Mesothelial cell of epicardium (in vitro differentiated cells): ENCODE measurements around the gene DTWD2. TPM values are rescaled to one million over a fixed set of nuclear protein-coding genes. Genes with fewer than 3 reads are reported as not detected.

Experiments
- DNase-seq, 2 experiments: peaks; one replicate each; pipeline ENCODE4 v3.0.0; 2021; ENCODE audit warnings: low spot score in 2 of 2; ENCODE audit not compliant: unreplicated experiment in 2 of 2
- H3K27ac Mint-ChIP-seq: 2 replicates; pipeline ENCODE4 v1.8.0; 2021; ENCODE audit warnings: mixed read lengths
- H3K27me3 Mint-ChIP-seq: 2 replicates; pipeline ENCODE4 v1.8.0; 2021; ENCODE audit warnings: low read depth, mixed read lengths
- H3K36me3 Mint-ChIP-seq: 2 replicates; pipeline ENCODE4 v1.8.0; 2021; ENCODE audit warnings: mixed read lengths
- H3K4me1 Mint-ChIP-seq: 2 replicates; pipeline ENCODE4 v1.8.0; 2021; ENCODE audit warnings: mixed read lengths
- H3K4me3 Mint-ChIP-seq: 2 replicates; pipeline ENCODE4 v1.8.0; 2021; ENCODE audit warnings: mild to moderate bottlenecking, moderate library complexity, mixed read lengths
- H3K9me3 Mint-ChIP-seq: 2 replicates; pipeline ENCODE4 v1.8.0; 2021; ENCODE audit warnings: mixed read lengths
- total RNA-seq: library from RNA; stranded (reverse); gene quantifications from 3 replicates; pipeline ENCODE4 v1.2.1, GENCODE V29; 2021
- TF ChIP-seq, protein P1 (sequence below): fragments of 200-600 bp; sonication (generic); IDR thresholded peaks from one replicate; pipeline ENCODE4 v1.5.0; 2021; ENCODE audit warnings: antibody characterized with exemption; ENCODE audit not compliant: unreplicated experiment

Gene DTWD2
- total RNA-seq, 1 donor from 2014 or later, result 9.1 TPM

DNA sequence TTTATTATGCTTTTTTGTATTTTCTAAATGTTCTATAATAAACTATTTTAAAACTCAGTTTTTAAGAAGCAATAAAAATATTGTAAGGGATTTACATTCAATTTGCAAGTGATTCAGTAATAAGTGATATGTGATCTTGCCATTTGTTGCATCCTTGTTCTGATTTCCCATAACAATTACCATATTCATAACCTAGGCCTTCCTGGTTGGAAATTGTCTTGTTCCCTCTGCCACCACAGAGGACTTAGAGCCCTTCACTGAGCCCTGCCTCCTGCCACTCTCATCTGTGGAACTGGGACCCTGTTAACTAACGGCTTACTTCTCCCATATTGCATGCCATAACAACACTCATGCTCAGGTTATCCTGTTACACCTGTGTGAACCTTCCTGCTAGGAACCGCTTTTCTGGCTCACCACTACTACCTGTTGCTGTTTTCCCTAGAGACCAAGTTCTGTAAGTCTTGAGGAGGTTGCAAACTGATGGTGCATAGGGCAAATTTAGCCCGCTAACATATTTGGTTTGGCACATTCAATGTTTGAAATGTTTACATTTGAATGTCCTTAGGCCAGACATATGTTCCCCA, 32.9 kb upstream of the DTWD2 start:
- Mint-ChIP-seq H3K36me3 (peaks cover 6% of the 10 kb centered on the region), H3K4me3 (no peak overlapping the region), H3K9me3 (peaks cover 11% of the 10 kb centered on the region), H3K27ac (no peak overlapping the region), H3K4me1 (peaks cover 3% of the 10 kb centered on the region), H3K27me3 (no peaks in the 10 kb centered on the region)
- no peak for DNase-seq
- TF ChIP-seq, protein P1, sequence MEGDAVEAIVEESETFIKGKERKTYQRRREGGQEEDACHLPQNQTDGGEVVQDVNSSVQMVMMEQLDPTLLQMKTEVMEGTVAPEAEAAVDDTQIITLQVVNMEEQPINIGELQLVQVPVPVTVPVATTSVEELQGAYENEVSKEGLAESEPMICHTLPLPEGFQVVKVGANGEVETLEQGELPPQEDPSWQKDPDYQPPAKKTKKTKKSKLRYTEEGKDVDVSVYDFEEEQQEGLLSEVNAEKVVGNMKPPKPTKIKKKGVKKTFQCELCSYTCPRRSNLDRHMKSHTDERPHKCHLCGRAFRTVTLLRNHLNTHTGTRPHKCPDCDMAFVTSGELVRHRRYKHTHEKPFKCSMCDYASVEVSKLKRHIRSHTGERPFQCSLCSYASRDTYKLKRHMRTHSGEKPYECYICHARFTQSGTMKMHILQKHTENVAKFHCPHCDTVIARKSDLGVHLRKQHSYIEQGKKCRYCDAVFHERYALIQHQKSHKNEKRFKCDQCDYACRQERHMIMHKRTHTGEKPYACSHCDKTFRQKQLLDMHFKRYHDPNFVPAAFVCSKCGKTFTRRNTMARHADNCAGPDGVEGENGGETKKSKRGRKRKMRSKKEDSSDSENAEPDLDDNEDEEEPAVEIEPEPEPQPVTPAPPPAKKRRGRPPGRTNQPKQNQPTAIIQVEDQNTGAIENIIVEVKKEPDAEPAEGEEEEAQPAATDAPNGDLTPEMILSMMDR, result no peak

DNA sequence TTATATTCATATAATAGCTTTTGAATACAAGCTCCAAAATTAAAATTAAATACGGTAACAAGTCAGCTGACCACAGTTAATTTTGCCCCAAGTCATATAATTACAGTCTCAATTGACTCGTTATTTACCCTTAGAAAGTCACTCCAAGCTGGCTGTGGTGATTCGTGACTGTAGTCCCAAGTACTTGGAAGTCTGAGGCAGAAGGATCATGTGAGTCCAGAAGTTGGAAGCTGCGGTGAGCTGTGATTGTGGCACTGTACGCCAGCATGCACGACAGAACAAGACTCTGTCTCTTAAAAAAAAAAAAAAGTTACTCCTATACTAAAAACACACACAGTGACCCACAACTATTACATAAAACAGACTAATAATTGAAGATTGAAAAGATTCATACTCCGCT, 31.6 kb upstream of the DTWD2 start:
- Mint-ChIP-seq H3K4me3 (no peak overlapping the region), H3K27ac (no peak overlapping the region), H3K36me3 (peaks cover 2% of the 10 kb centered on the region), H3K27me3 (no peaks in the 10 kb centered on the region), H3K4me1 (peaks cover 3% of the 10 kb centered on the region), H3K9me3 (peaks cover 5% of the 10 kb centered on the region)
- no peak for DNase-seq
- TF ChIP-seq, protein P1, result no peak

DNA sequence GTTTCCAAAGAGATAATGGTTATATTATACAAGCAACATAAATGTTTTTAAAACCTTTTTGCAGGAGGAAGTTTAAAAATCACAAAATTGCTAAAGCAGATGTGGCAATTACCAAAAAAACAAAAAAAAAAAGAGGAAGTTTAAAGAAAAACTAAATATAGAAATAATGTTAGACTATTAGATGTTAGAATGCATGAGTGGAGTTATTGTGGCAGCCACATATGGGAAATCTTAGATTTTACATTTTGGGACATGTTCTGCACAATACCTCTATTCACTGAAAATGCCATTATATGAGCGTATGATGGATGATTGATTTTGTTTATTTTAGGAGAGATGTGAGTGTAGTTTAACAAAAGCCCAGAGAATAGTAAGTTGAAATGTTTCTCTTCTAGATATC, 31.2 kb upstream of the DTWD2 start:
- DNase-seq, result no peak
- no peak overlapping the region for H3K27ac Mint-ChIP-seq
- TF ChIP-seq, protein P1, result no peak
- no peak overlapping the region for H3K4me3 Mint-ChIP-seq
- peaks cover 3% of the 10 kb centered on the region for H3K9me3 Mint-ChIP-seq
- H3K4me1 Mint-ChIP-seq, result peaks cover 3% of the 10 kb centered on the region
- H3K27me3 Mint-ChIP-seq, result no peaks in the 10 kb centered on the region
- H3K36me3 Mint-ChIP-seq, result no peaks in the 10 kb centered on the region

DNA sequence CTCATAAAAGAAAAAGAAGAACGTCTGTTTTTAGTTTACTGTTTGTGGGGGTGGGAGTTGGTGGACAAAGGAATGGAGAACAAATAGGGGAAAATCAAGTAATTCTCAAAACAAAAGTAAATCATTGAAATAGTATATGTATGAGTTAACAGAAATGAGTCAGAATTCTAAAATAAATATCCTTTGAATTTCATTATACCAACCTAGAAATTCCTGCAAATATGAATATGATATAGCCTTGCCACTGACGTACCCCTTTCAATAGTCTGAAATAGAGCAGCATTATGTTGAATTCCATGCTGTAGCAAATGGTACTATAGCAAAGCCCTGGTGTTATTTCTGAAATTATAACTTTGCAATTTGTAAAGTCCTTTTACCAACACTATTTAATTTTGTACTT, 29.6 kb upstream of the DTWD2 start:
- DNase-seq, result no peak
- Mint-ChIP-seq H3K9me3 (no peaks in the 10 kb centered on the region), H3K36me3 (no peaks in the 10 kb centered on the region), H3K27ac (no peak overlapping the region), H3K4me3 (no peak overlapping the region), H3K4me1 (peaks cover 3% of the 10 kb centered on the region), H3K27me3 (no peaks in the 10 kb centered on the region)
- TF ChIP-seq, protein P1, result no peak

DNA sequence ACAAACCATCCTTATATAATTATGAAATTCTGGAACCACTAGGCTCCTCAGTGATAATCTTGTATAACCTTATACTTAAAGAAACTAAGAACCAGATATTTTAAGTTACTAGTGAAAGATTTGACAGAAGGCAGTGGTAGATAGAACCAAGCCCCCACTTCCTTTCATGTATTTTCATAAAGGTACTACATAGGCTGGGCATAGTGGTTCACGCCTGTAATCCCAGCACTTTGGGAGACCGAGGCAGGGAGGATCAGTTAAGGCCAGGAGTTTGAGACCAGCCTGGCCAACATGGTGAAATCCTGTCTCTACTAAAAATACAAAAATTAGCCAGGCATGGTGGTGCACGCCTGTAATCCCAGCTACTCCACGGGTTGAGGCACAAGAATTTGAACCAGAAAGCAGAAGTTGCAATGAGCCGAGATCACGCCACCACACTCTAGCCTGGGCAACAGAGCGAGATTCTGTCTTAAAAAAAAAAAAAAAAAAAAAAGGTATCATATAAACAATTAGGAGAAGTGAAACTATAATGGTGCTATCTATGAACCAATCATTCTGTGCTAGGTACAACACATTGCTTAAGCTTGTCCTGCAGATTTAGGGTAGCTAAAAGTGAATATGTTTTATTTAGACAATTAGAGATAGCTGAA, 27.9 kb upstream of the DTWD2 start:
- DNase-seq, result no peak
- H3K9me3 Mint-ChIP-seq, result no peaks in the 10 kb centered on the region

More for the DNA sequence above, 27.9 kb upstream of the DTWD2 start:
- Mint-ChIP-seq H3K36me3 (peaks cover 1% of the 10 kb centered on the region), H3K27ac (no peak overlapping the region), H3K27me3 (no peaks in the 10 kb centered on the region), H3K4me1 (no peaks in the 10 kb centered on the region), H3K4me3 (no peak overlapping the region)
- TF ChIP-seq, protein P1, result no peak
